Right forelimb (tissue), 1 donor: ENCODE measurements around the gene ATF1.
"Not testable (repeated sequence)": the region's sequence is repeated elsewhere in the genome, so short reads cannot be mapped to it uniquely, and the experiment has no call there.

Source experiments
- DNase-seq: peaks from one replicate; pipeline ENCODE4 v3.0.0-alpha.2; 2018

The ATF1 gene

GRCh38 chr12:50753232-50753769 lies 10.6 kb upstream of the ATF1 start:
- no peak for DNase-seq

GRCh38 chr12:50764286-50765094 lies 589 bp downstream of the ATF1 start:
- DNase-seq, result no peak

- DNase-seq, result no peak
Measured at GRCh38 chr12:50765095-50765911, 1.4 kb downstream of the ATF1 start.

- no peak for DNase-seq
Measured at GRCh38 chr12:50768391-50768790, 4.5 kb downstream of the ATF1 start.

- not testable (repeated sequence) for DNase-seq
Measured at GRCh38 chr12:50768813-50769212, 4.9 kb downstream of the ATF1 start.

- no peak for DNase-seq
Measured at GRCh38 chr12:50771409-50771808, 7.5 kb downstream of the ATF1 start.

- DNase-seq, result no peak
Measured at GRCh38 chr12:50772470-50772869, 8.6 kb downstream of the ATF1 start.

- no peak for DNase-seq
Measured at GRCh38 chr12:50772877-50773276, 9.0 kb downstream of the ATF1 start.

- DNase-seq, result no peak
Measured at GRCh38 chr12:50775251-50775650, 11.3 kb downstream of the ATF1 start.

- no peak for DNase-seq
Measured at GRCh38 chr12:50776749-50777728, 13.1 kb downstream of the ATF1 start.

GRCh38 chr12:50778663-50779590 lies 15.0 kb downstream of the ATF1 start:
- DNase-seq, result no peak

- DNase-seq, result no peak
Measured at GRCh38 chr12:50780013-50780412, 16.1 kb downstream of the ATF1 start.

- no peak for DNase-seq
Measured at GRCh38 chr12:50784501-50784900, 20.6 kb downstream of the ATF1 start.

- DNase-seq, result no peak
Measured at GRCh38 chr12:50785406-50786001, 21.6 kb downstream of the ATF1 start.

- DNase-seq, result no peak
Measured at GRCh38 chr12:50786498-50787231, 22.8 kb downstream of the ATF1 start.

GRCh38 chr12:50787618-50788017 lies 23.7 kb downstream of the ATF1 start:
- no peak for DNase-seq

GRCh38 chr12:50788561-50788960 lies 24.7 kb downstream of the ATF1 start:
- no peak for DNase-seq

- DNase-seq, result no peak
Measured at GRCh38 chr12:50790081-50790480, 26.2 kb downstream of the ATF1 start.

GRCh38 chr12:50799908-50800307 lies 36.0 kb downstream of the ATF1 start:
- DNase-seq, result no peak

- DNase-seq, result no peak
Measured at GRCh38 chr12:50803230-50803875, 39.5 kb downstream of the ATF1 start.
